HFFc6 (cell line): ENCODE data around the gene CNFN. TPM values are rescaled to one million over a fixed set of nuclear protein-coding genes. Genes with fewer than 3 reads are reported as not detected.

ENCODE experiments used
- DNase-seq: peaks from one replicate; pipeline ENCODE4 v3.0.0-alpha.2; 2018
- H3K27ac Mint-ChIP-seq: 2 replicates; pipeline ENCODE4 v1.8.0; 2020; ENCODE audit warnings: mild to moderate bottlenecking, mixed read lengths
- H3K27me3 Mint-ChIP-seq: 2 replicates; pipeline ENCODE4 v1.8.0; 2021; ENCODE audit warnings: mild to moderate bottlenecking, moderate library complexity, mixed read lengths; ENCODE audit not compliant: insufficient read depth
- H3K36me3 Mint-ChIP-seq: 2 replicates; pipeline ENCODE4 v1.8.0; 2021; ENCODE audit warnings: low read depth, mixed read lengths
- H3K4me1 Mint-ChIP-seq: 2 replicates; pipeline ENCODE4 v1.8.0; 2020; ENCODE audit warnings: low read depth, mixed read lengths
- H3K4me3 Mint-ChIP-seq: 2 replicates; pipeline ENCODE4 v1.8.0; 2020; ENCODE audit warnings: mild to moderate bottlenecking, moderate library complexity, mixed read lengths
- H3K9me3 Mint-ChIP-seq: 2 replicates; pipeline ENCODE4 v1.8.0; 2020; ENCODE audit warnings: mild to moderate bottlenecking, mixed read lengths
- CTCF ChIP-seq: fragments of 200-600 bp; sonication (generic); IDR thresholded peaks from 2 replicates; pipeline ENCODE4 v1.5.0; 2021; ENCODE audit warnings: antibody characterized with exemption, mild to moderate bottlenecking
- total RNA-seq, 6 experiments: library from RNA; stranded (reverse); fragmentation: NEBNext Ultra II Directional; extraction: Animal tissue kit (Norgen Biotek cat#: 25700); gene quantifications; 2 replicates in 1 of 6; 3 replicates in 5 of 6; pipeline ENCODE4 v1.2.3, GENCODE V29; 2021

Gene CNFN
- total RNA-seq, 6 experiments from 2014 or later: 0.48 to 0.80 (median 0.68) TPM

GRCh38 chr19:42361545-42361910, 28.6 kb downstream of the CNFN start:
- peaks cover 24% of the 10 kb centered on the region for H3K36me3 Mint-ChIP-seq
- no peak overlapping the region for H3K4me3 Mint-ChIP-seq
- H3K27me3 Mint-ChIP-seq: peaks cover 3% of the 10 kb centered on the region
- peaks cover 2% of the 10 kb centered on the region; the same call in 1 of the 2 replicates for H3K4me1 Mint-ChIP-seq
- no peak for DNase-seq
- H3K9me3 Mint-ChIP-seq: no peaks in the 10 kb centered on the region
- no peak for TF ChIP-seq CTCF
- H3K27ac Mint-ChIP-seq: no peak overlapping the region

GRCh38 chr19:42360787-42361544, 29.1 kb downstream of the CNFN start:
- H3K4me3 Mint-ChIP-seq: no peak overlapping the region
- peaks cover 3% of the 10 kb centered on the region for H3K27me3 Mint-ChIP-seq
- no peak; the same call in 1 of the 2 replicates for TF ChIP-seq CTCF
- peaks cover 21% of the 10 kb centered on the region for H3K36me3 Mint-ChIP-seq
- no peaks in the 10 kb centered on the region for H3K4me1 Mint-ChIP-seq
- no peaks in the 10 kb centered on the region for H3K9me3 Mint-ChIP-seq
- no peak overlapping the region for H3K27ac Mint-ChIP-seq
- DNase-seq: no peak

- no peaks in the 10 kb centered on the region for H3K9me3 Mint-ChIP-seq
- H3K4me3 Mint-ChIP-seq: no peak overlapping the region
- no peak for TF ChIP-seq CTCF
- H3K27ac Mint-ChIP-seq: no peak overlapping the region
- peaks cover 1% of the 10 kb centered on the region for H3K27me3 Mint-ChIP-seq
- DNase-seq: no peak
- no peaks in the 10 kb centered on the region for H3K4me1 Mint-ChIP-seq
- H3K36me3 Mint-ChIP-seq: no peaks in the 10 kb centered on the region
These were observed 32.8 kb downstream of the CNFN start for GRCh38 chr19:42357290-42357689.

- TF ChIP-seq CTCF: no peak
- Mint-ChIP-seq H3K27me3 (peaks cover 1% of the 10 kb centered on the region), H3K27ac (no peak overlapping the region), H3K36me3 (no peaks in the 10 kb centered on the region), H3K4me3 (no peak overlapping the region), H3K4me1 (no peaks in the 10 kb centered on the region), H3K9me3 (no peaks in the 10 kb centered on the region)
- DNase-seq: no peak
These were observed 33.4 kb downstream of the CNFN start for GRCh38 chr19:42356686-42357085.

GRCh38 chr19:42355896-42356295, 34.2 kb downstream of the CNFN start:
- H3K27ac Mint-ChIP-seq: no peak overlapping the region
- no peak for DNase-seq
- H3K4me1 Mint-ChIP-seq: no peaks in the 10 kb centered on the region
- peaks cover 1% of the 10 kb centered on the region for H3K27me3 Mint-ChIP-seq
- no peak for TF ChIP-seq CTCF
- H3K36me3 Mint-ChIP-seq: no peaks in the 10 kb centered on the region
- H3K9me3 Mint-ChIP-seq: no peaks in the 10 kb centered on the region
- no peak overlapping the region for H3K4me3 Mint-ChIP-seq
